Fibroblast of the aortic adventitia (primary cell): ENCODE data around the gene SSNA1. TPM values are rescaled to one million over a fixed set of nuclear protein-coding genes. Genes with fewer than 3 reads are reported as not detected.

ENCODE experiments used
- DNase-seq: peaks from one replicate; pipeline ENCODE4 v3.0.0-alpha.2; 2010; ENCODE audit warnings: low read depth
- H3K4me3 ChIP-seq: 2 replicates; pipeline ENCODE4 v1.5.1; 2011; ENCODE audit warnings: low read depth, mild to moderate bottlenecking, control low read depth, low read length, moderate library complexity
- total RNA-seq: library from RNA; depleted of rRNA; stranded (reverse); fragments of >200 nt; gene quantifications from 2 replicates; pipeline ENCODE4 v1.2.3, GENCODE V29; 2012; ENCODE audit warnings: low replicate concordance
- TF ChIP-seq, protein P1 (sequence below): IDR thresholded peaks from 2 replicates; pipeline ENCODE4 v1.5.1; 2011; ENCODE audit warnings: mild to moderate bottlenecking, low read length, control low read depth, inconsistent platforms; ENCODE audit not compliant: insufficient read depth

Gene SSNA1
- total RNA-seq, 1 donor: 51.5 TPM

DNA sequence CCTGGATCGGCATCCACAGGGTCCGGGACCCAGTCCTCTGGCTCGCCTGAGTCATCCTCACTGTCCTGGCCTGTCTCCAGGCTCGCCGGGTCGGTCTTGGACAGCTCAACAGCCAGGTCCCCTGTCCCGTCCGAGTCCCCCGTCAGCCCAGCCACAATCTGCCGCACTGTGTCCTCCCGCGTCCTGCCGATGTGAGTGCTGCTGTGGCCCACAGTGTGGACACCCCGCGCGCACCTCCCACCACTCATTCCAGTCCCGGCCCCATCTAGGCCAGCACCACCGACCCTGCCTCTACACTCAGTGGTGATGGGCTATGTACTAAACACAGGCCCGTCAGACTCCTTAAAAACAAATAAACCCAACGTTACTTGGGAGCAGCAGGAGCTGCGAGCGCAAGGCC is 6.8 kb upstream of the SSNA1 start:
- TF ChIP-seq, protein P1, sequence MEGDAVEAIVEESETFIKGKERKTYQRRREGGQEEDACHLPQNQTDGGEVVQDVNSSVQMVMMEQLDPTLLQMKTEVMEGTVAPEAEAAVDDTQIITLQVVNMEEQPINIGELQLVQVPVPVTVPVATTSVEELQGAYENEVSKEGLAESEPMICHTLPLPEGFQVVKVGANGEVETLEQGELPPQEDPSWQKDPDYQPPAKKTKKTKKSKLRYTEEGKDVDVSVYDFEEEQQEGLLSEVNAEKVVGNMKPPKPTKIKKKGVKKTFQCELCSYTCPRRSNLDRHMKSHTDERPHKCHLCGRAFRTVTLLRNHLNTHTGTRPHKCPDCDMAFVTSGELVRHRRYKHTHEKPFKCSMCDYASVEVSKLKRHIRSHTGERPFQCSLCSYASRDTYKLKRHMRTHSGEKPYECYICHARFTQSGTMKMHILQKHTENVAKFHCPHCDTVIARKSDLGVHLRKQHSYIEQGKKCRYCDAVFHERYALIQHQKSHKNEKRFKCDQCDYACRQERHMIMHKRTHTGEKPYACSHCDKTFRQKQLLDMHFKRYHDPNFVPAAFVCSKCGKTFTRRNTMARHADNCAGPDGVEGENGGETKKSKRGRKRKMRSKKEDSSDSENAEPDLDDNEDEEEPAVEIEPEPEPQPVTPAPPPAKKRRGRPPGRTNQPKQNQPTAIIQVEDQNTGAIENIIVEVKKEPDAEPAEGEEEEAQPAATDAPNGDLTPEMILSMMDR: no peak
- DNase-seq: no peak
- H3K4me3 ChIP-seq: no peak overlapping the region

DNA sequence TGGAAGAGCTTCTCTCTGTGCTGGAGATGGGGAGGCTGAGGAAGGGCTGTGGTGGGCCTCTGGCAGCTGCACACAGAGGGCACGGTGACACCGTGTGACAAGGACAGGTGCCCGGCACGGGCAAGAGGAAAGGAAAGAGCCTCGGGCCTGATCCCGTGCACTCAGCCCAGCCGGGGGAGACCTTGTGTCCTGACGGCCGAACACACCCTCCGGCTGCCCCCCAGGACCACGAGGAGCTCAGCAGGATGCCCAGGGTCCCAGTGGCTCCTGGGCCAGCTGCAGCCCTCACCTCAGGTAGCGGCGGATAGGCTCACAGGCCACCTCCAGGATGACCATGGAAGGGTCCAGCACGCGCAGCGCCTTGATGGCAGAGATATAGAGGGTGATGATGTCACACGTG is 5.6 kb upstream of the SSNA1 start:
- H3K4me3 ChIP-seq: no peak overlapping the region
- TF ChIP-seq, protein P1: no peak

DNA sequence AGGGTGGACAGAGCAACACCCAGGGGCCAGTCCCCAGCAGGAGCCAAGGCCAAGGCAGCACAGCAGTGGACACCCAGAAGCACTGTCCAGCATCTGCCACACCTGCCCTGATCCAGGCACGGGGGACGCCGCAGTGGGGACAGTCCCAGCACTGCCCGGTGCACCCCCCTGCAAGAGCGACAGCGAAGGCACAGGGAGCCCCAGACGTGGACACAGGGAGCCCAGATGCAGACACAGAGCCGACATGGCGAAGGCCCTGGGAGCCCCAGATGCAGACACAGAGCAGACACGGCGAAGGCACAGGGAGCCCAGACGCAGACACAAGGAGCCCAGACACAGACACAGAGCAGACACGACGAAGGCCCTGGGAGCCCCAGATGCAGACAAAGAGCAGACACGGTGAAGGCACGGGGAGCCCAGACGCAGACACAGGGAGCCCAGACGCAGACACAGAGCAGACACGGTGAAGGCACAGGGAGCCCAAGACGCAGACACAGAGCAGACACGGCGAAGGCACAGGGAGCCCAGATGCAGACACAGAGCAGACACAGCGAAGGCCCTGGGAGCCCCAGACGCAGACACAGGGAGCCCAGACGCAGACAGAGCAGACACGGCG is 4.4 kb upstream of the SSNA1 start:
- no peak overlapping the region for H3K4me3 ChIP-seq
- TF ChIP-seq, protein P1: no peak
- no peak for DNase-seq

More for the DNA sequence above, 5.6 kb upstream of the SSNA1 start:
- no peak for DNase-seq

DNA sequence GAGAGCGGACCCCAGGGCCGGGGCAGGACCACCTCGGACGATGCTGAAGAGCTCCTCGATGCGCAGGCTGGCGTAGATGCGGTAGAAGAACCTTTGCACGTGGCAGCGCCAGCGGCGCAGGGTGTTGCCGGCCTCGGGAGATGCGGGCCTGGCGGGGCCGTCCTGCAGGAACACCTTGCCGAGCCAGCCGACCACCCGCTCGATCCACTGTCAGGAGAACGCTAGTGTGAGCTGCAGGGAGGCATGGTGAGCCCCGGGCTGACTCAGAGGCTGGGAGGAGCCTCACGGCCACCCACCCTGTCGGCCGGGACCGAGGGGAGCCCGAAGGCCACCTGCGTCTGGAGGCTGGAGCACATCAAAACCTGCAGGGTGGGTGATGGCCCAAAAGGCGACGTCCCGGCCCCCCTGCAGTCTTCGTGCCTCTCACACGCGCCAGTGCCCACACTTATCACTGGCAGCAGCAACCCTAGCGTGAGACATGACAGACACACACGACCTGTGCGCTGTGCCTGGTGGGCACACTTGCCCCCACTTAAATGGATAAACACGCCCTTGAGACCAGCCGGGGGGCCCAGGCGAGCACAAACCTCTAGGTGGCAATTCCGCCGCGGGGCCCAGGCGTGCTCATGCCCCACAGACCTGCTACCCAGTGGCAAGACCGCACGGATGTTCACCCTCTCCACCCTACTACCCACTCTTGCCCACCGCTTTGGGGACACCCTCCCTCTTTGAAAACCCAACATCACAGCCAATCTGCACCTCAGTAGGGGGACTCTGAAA is 3.4 kb upstream of the SSNA1 start:
- TF ChIP-seq, protein P1: no peak
- DNase-seq: no peak
- H3K4me3 ChIP-seq: no peak overlapping the region

DNA sequence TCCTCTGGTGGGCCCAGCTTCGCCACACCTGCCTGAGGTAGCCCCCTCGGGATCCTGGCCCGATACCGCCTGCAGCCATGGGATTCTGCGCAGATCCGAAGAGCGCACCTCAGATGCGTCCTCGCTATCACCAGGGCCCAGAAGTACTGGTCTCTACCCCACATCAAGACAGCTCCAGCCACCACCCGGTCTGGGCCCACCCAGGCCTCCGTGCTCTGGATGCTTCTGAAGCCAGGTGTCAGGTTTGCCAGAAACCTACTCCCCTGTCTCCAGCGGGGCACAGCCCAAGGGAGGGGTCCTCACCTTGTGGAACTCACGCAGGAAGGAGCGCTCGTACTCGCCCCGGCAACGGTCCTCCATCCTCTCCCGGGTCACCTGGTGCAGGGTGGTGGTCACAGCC is 2.6 kb upstream of the SSNA1 start:
- no peak overlapping the region for H3K4me3 ChIP-seq
- TF ChIP-seq, protein P1: no peak
- no peak for DNase-seq

DNA sequence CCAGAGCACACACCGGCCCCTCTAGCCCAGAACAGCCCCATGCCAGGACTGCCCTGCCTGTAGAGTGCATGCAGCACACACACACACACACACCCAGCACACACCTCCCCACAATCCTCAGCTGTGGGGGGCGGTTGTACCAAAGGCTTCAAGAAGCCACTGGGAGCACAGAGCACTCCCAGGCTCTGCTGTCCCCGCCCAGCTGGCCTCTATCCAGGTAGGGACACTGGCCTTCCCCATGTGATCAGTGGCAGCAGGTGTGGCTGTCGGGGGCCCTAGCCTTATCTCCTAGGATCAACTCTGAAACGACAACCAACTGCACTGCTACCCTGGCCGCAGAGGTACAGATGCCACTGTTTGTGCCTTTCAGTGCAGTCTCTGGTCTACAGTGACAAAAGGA is 2.1 kb upstream of the SSNA1 start:
- DNase-seq: no peak
- peak overlapping the region; percentile 6 for H3K4me3 ChIP-seq
- TF ChIP-seq, protein P1: no peak
